NCI-H2171 (cell line): ENCODE data around the gene GRIK5.
A peak's percentile ranks its signal among the peaks of the same experiment; 100 is the strongest.

Experiments used
- DNase-seq: peaks from one replicate; lab custom pipeline; 2025; lab: John Stamatoyannopoulos, UW

Gene GRIK5

GRCh38 chr19:41990615-41991014 is 79.4 kb downstream of the GRIK5 start:
- DNase-seq: no peak

DNA sequence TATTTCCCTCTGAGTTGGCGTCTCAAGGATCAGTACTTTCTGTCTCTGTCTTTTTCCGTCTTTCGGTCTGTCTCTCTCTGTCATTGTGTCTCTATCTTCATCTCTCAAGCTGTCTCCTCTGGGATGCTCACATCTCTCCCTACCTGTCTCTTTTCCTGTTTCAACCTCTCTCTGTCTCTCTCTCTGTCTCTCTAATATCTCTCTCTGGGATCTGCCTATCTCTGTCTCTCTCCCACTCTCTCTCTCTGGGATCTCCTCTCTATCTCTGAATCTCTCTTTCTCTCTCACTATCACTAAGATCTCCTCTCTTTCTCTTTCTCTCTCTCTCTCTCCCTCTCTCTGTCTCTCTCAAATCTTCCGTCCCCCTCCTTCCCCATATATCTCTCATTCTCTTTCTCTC is 80.0 kb downstream of the GRIK5 start:
- no peak for DNase-seq

GRCh38 chr19:41988947-41989346 is 81.1 kb downstream of the GRIK5 start:
- DNase-seq: no peak

DNA sequence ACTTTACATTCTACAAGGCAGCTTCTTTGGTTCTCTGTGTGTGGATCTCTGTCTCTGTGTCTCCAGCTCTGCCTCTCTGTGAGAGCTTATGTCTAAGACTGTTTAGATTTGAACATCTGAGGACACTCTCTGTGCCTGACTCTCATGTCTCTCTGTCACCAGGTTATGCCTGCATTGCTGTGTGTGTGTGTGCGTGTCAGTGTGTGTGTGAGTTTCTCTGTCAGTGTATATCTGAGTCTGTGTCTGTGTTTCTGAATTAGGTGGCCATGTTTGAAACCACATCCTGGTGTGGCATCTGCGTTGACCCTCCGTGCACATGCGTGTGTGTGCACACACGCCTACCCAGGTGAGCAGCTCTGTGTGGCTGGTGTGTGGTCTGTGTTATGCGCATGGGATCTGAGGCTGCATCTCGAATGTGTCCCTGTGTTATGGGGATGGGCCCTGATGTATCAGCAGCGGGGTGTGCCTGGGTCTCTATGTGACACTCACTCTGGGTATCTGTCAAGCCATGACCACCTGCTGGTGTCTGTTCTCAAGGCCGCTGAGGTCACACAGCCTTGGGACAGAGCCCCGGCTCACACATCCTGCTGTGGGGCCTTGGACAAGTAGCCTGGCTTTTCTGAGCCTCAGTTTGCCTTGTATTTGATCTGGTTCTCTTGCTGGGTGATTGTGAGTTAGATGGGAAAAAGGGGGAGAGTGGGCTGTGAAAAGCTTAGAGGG is 82.7 kb downstream of the GRIK5 start:
- DNase-seq: no peak

DNA sequence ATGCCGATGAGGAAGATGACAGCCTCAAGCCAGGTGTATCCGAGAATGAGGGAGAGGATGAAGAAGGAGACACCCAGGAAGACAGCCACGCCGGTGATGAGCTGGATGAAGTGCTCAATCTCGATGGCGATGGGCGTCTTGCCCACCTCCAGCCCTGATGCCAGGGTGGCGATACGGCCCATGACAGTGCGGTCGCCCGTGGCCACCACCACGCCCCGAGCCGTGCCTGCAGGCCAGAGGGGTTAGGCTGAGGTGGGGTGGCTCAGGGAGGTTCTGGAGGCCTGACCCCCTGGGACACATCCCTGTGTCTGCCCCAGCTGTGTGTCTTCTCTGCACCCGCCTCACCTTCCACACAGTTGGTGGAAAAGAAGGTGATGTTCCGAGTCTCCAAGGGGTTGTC is 85.0 kb downstream of the GRIK5 start:
- DNase-seq: no peak

GRCh38 chr19:41981724-41982123 is 88.3 kb downstream of the GRIK5 start:
- no peak for DNase-seq

DNA sequence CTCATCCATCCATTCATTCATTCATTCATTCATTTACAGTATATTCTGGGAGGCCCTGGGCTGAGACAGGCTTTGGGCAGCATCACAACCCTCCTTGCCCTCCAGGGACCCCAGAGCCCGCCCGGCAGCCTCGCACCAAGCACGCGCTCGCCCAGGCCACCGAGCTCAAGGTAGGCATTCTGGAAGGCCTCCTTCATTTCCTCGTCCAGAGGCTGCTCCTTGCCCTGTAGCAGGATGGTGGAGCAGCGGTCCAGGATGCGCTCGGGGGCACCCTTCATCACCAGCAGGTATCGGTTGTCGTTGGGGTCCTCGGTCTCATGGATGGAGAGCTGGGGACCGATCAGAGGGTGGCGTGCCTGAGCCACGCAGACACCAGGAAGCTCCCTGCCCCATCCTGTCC is 91.5 kb downstream of the GRIK5 start:
- DNase-seq: no peak

DNA sequence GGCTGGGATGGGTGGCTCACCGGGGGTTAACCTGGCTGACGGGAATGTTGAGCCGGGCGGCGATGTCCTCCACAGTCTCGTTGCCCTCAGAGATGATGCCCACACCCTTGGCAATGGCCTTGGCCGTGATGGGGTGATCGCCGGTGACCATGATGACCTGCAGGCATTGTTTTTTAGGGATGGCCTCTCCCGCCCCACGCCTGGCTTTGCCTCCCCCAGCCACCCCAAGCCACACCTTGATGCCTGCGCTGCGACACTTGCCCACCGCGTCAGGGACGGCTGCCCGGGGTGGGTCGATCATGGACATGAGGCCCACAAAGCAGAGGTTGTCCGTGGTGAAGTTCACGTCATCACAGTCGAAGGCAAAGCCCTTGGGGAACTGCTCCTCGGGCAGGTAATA is 92.1 kb downstream of the GRIK5 start:
- no peak for DNase-seq

DNA sequence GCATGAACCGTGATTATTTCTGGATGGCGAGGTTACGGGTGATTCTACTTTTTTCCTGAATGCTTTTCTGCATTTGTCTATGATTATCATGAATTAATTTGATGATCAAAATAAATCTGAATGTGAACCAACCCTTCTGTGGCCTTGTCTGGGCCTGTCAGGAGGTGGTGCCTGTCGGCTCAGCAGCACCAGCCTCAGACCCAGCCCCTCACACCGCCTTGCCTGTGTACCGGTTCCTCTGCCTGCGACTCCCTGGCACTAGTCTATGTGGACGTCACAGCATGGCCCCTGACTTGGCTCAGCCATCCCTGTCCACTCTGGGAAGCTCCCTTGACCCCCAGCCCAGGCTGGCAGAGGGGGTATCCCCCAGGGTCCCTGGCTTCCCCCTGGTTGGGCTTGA is 95.4 kb downstream of the GRIK5 start:
- DNase-seq: no peak

DNA sequence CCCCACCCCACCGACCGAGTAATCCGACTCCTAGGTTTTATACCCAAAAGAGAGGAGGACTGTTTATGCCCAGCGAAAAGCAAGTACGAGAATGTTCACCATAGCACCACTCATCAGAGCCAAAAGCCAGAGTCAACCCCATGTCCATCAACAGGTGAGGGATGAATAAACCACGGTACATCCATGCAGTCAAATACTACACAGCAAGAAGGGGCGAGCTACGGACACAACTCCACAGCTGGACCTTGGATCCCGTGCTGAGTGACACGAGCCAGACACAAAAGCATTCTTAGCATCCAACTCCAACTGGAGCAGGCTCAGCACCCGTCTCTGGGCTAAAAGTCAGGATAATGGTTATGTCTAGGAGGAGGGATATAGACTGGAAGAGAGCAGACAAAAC is 98.6 kb downstream of the GRIK5 start:
- DNase-seq: no peak

- no peak for DNase-seq
Measured at GRCh38 chr19:41969772-41970458, 100.1 kb downstream of the GRIK5 start.

- DNase-seq: no peak
Measured at GRCh38 chr19:41968751-41969595, 101.0 kb downstream of the GRIK5 start.

DNA sequence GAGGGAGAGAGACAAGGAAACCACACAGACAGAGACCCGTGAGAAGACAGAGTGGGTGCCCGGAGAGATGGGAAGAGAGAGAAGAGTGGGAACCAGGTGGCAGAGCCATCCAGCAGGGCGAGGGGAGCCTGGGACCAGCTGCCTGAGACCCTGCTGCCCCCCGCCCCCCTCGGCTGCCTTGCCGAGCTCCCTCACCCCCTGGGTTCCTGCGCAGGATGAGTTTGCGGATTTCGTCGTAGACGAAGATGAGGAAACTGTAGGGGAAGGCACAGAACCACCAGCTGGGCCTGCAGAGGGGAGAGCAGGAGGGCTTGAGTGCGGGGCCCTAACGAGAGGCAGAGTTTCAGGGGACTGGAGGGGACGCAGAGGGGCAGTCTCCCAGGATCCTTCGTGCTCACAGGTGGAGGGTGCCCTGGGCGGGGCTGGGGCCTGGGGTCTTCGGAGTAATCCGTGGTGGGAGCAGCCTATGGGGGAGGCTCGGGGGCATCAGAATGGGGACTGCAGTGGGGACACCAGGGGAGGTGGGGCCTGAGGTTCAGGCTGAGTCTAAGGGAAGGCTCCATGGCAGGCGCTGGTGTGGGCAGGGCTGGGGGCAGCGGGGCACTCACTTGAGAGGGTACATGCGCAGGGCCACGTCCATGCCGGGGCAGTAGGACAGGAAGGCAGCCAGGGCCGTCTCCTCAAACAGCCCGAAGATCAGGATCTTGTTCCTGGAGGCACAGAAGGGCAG is 102.8 kb downstream of the GRIK5 start:
- DNase-seq: no peak

DNA sequence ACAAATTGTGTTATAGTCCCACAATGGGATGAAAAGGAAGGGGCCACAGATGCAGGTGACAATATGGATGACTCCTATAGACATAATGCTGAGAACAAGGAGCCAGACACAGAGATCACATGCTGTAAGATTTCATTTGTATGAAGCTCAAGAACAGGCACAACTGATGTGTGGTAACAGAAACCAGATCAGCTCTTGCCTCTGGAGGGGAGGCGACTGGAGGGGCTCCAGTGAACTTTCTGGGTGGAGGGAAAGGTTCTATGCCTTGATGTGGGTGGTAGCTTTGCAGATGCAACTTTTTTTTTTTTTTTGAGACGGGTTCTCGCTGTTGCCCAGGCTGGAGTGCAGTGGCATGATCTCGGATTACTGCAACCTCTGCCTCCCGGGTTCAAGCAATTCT is 104.9 kb downstream of the GRIK5 start:
- no peak for DNase-seq

DNA sequence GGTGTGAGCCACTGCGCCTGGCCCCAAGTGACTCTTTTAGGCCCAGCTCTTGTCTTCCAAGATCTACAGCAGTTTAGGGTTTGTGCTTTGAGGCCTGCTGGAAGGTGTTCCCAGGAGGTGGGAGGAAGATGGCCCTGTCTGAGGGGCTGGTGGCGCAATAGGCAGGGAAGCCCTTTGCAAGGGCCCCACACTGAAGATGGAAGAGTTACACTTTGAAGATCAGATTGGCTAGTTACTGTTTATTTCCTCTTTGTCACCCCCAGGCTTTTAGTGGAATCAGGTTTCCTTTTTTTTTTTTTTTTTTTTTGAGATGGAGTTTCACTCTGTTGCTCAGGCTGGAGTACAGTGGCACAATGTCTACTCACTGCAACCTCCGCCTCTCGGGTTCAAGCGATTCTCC is 109.0 kb downstream of the GRIK5 start:
- DNase-seq: no peak

GRCh38 chr19:41959056-41960053 is 110.7 kb downstream of the GRIK5 start, which contains the start of gene RABAC1:
Gene RABAC1, minus strand, starts transcription at chr19:41959321. Its CDS starts 29 bp downstream, at chr19:41959292.
- peak; percentile 93 for DNase-seq

GRCh38 chr19:41958367-41959055 is 111.5 kb downstream of the GRIK5 start:
- DNase-seq: peak; percentile 44

DNA sequence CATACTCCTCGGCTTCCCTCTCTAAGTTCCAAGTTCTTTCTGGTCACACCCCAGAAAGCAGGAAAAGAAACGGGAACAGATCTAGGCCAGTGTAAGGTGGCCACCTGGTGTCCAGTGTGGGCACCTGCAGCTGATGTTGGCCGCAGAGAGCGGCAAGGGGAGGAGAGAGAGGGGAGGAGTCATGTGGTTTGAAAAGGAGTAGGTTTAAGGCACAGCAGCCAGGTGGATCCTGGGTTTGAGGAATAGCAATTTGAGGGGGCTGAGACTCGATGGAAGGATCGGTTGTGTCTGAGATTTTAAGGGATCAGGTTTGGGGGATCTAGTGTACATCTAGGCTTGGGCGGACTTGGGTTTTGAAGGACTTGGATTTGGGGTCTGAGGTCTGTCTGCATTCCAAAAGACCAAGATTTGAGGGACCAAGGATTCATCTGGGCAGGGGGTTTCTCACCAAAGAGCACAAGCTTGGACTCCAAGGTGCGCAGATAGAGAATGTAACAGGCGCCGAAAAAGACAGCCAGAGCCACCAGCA is 112.1 kb downstream of the GRIK5 start:
- peak; percentile 38 for DNase-seq

- no peak for DNase-seq
Measured at GRCh38 chr19:41957161-41957837, 112.7 kb downstream of the GRIK5 start.
